H1 (cell line): ENCODE data around the gene TCFL5. TPM values are rescaled to one million over a fixed set of nuclear protein-coding genes. Genes with fewer than 3 reads are reported as not detected.

Source experiments
- BRCA1 ChIP-seq: IDR thresholded peaks from 2 replicates; pipeline ENCODE4 v1.6.1; 2012; ENCODE audit warnings: low read depth, low read length, improper control_type of control experiment
- CBX8 ChIP-seq: fragments of 300-800, 300-1000 bp; sonication (generic); IDR thresholded peaks from 2 replicates; pipeline ENCODE4 v1.7.1; 2016; ENCODE audit warnings: low read depth, low read length, borderline replicate concordance
- CEBPB ChIP-seq: IDR thresholded peaks from 2 replicates; pipeline ENCODE4 v1.6.1; 2012; ENCODE audit warnings: low read depth, low read length
- CTBP2 ChIP-seq: IDR thresholded peaks from 2 replicates; pipeline ENCODE4 v1.7.0; 2011; ENCODE audit warnings: borderline replicate concordance, mild to moderate bottlenecking, moderate library complexity, mixed read lengths, low read length; ENCODE audit not compliant: insufficient read depth, insufficient read length
- RAD21 ChIP-seq, 2 experiments: IDR thresholded peaks in 1 of 2; conservative IDR thresholded peaks in 1 of 2; 2 replicates each; pipeline ENCODE4 v1.6.1; 2011; ENCODE audit warnings: low read depth in 2 of 2, low read length in 2 of 2, improper control_type of control experiment in 1 of 2, inconsistent platforms in 1 of 2, mild to moderate bottlenecking in 1 of 2, moderate library complexity in 1 of 2
- SP4 ChIP-seq: IDR thresholded peaks from 2 replicates; pipeline ENCODE4 v1.6.1; 2012; ENCODE audit warnings: low read length, inconsistent platforms
- SRF ChIP-seq: IDR thresholded peaks from 2 replicates; pipeline ENCODE4 v1.6.1; 2011; ENCODE audit warnings: mild to moderate bottlenecking, low read depth, low read length, moderate library complexity
- polyA plus RNA-seq, 7 experiments: library from polyadenylated mRNA; depleted of rRNA in 3 of 7; stranded (reverse) in 5 of 7; unstranded in 2 of 7; fragments of >200 nt in 5 of 7; fragments of 200-250 nt in 2 of 7; gene quantifications; 1 replicate in 5 of 7; 2 replicates in 1 of 7; 4 replicates in 1 of 7; pipeline versions ENCODE4 v1.2.1 to v1.2.3, GENCODE V29; 2011 to 2013; ENCODE audit warnings: missing spikeins in 2 of 7, mixed read lengths in 2 of 7
- total RNA-seq: library from RNA; stranded (reverse); fragmentation: NEBNext Ultra II Directional; extraction: Animal tissue kit (Norgen Biotek cat#: 25700); gene quantifications from 2 replicates; pipeline ENCODE4 v1.2.1, GENCODE V29; 2021

Gene TCFL5
- total and polyA plus RNA-seq, 2 of the 8 experiments (the other 6 are each of a cell fraction or from before 2014, with no cell fraction given) = 6.2 to 15.0 TPM

DNA sequence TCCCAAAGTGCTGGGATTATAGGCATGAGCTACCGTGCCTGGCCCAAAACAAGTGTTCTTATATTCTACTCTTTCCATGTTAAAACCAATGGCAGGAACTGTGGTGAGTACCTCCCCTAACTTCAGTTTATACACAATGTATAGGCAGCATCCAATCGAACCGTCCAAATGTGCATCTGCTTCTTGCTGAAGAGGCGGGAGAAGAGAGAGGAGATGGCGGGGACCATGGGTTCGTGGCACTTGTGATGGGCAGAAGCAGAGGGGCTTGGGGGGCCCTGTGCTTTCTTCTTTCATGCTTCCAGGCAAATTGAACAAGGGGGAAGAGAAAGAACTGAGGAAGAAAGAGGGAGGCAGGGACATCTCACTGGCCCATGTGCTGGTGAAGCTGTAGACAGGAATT is 11.2 kb upstream of the TCFL5 start (continued):
- no peak for TF ChIP-seq CEBPB
- TF ChIP-seq RAD21 (IDR thresholded peaks at IDR 0.05 in 1 of 2, conservative IDR thresholded peaks at IDR 0.05 in 1 of 2; ENCODE audit: low read depth in 2 of 2, low read length in 2 of 2) = no peak
- no peak for TF ChIP-seq CBX8
- no peak for TF ChIP-seq SRF
- no peak for TF ChIP-seq BRCA1
- TF ChIP-seq CTBP2 = no peak
- no peak for TF ChIP-seq SP4
